ENCODE measurements around the gene TTC27.

The TTC27 gene

GRCh38 chr2:32617599-32618189 is 10.2 kb upstream of the TTC27 start:
- in situ Hi-C loops (cut with MboI; ENCODE audit: low pct_unique_long_range_greater_than_20kb, low sequenced_read_pairs, unreplicated experiment), result no loop called here
- DNase-seq (ENCODE audit: low spot score), result no peak
- no peak for TF ChIP-seq CTCF (IDR thresholded peaks at IDR 0.05; ENCODE audit: extremely low read depth, insufficient read depth, missing control alignments)

GRCh38 chr2:32622570-32623310 is 5.1 kb upstream of the TTC27 start:
- in situ Hi-C loops (cut with MboI; ENCODE audit: low pct_unique_long_range_greater_than_20kb, low sequenced_read_pairs, unreplicated experiment), result no loop called here
- DNase-seq (ENCODE audit: low spot score), result no peak
- no peak for TF ChIP-seq CTCF (IDR thresholded peaks at IDR 0.05; ENCODE audit: extremely low read depth, insufficient read depth, missing control alignments)

- TF ChIP-seq CTCF (IDR thresholded peaks at IDR 0.05; ENCODE audit: extremely low read depth, insufficient read depth, missing control alignments), result no peak
- DNase-seq (ENCODE audit: low spot score), result no peak
- in situ Hi-C loops (cut with MboI; ENCODE audit: low pct_unique_long_range_greater_than_20kb, low sequenced_read_pairs, unreplicated experiment), result no loop called here
Measured at GRCh38 chr2:32623311-32623706, 4.5 kb upstream of the TTC27 start.

- in situ Hi-C loops (cut with MboI; ENCODE audit: low pct_unique_long_range_greater_than_20kb, low sequenced_read_pairs, unreplicated experiment), result loop anchor here (25.0 kb wide), 1 partner anchor 88 kb away; no protein-coding TSS in a partner anchor
- no peak for TF ChIP-seq CTCF (IDR thresholded peaks at IDR 0.05; ENCODE audit: extremely low read depth, insufficient read depth, missing control alignments)
- no peak for DNase-seq (ENCODE audit: low spot score)
Measured at GRCh38 chr2:32624812-32625211, 3.0 kb upstream of the TTC27 start.

GRCh38 chr2:32626639-32627221 is 1.1 kb upstream of the TTC27 start:
- in situ Hi-C loops (cut with MboI; ENCODE audit: low pct_unique_long_range_greater_than_20kb, low sequenced_read_pairs, unreplicated experiment), result loop anchor here (25.0 kb wide), 1 partner anchor 89 kb away; no protein-coding TSS in a partner anchor
- no peak for TF ChIP-seq CTCF (IDR thresholded peaks at IDR 0.05; ENCODE audit: extremely low read depth, insufficient read depth, missing control alignments)
- DNase-seq (ENCODE audit: low spot score), result no peak

GRCh38 chr2:32627441-32627813 is 423 bp upstream of the TTC27 start:
- TF ChIP-seq CTCF (IDR thresholded peaks at IDR 0.05; ENCODE audit: extremely low read depth, insufficient read depth, missing control alignments), result no peak
- DNase-seq (ENCODE audit: low spot score), result no peak
- in situ Hi-C loops (cut with MboI; ENCODE audit: low pct_unique_long_range_greater_than_20kb, low sequenced_read_pairs, unreplicated experiment), result loop anchor here (25.0 kb wide), 1 partner anchor 90 kb away; no protein-coding TSS in a partner anchor

Measured in GM13977 (cell line).